Measurements from ENCODE around the gene ANTXR2. TPM values are rescaled to one million over a fixed set of nuclear protein-coding genes. Genes with fewer than 3 reads are reported as not detected.
A peak's percentile ranks its signal among the peaks of the same experiment; 100 is the strongest.

ANTXR2 gene
- polyA plus RNA-seq, 1 of the 3 experiments (the other 2 are of a cell fraction): 48.8 TPM

GRCh38 chr4:80008351-80008750, 64.7 kb downstream of the ANTXR2 start:
- ChIA-PET CTCF (interaction anchor here (0.6 kb wide), 1 partner anchor 117 kb away, joined by 3 read pairs; no protein-coding TSS in a partner anchor), POLR2A (no interaction called here)
- Histone ChIP-seq H3K27me3 (ENCODE audit: insufficient read depth) (no peaks in the 10 kb centered on the region), H3K79me2 (ENCODE audit: insufficient read depth) (peaks cover 74% of the 10 kb centered on the region), H4K20me1 (ENCODE audit: insufficient read depth) (peaks cover 7% of the 10 kb centered on the region; the same call in 1 of the 2 replicates), H3F3A (replicated peaks; ENCODE audit: insufficient read depth) (peaks cover 78% of the 10 kb centered on the region), H2AFZ (ENCODE audit: low read depth) (no peak overlapping the region), H3K4me3 (ENCODE audit: low read depth in 2 of 2, low read length in 1 of 2) (no peak overlapping the region), H3K9me2 (no peaks in the 10 kb centered on the region), H3K4me1 (ENCODE audit: control insufficient read depth in 1 of 2, insufficient read depth in 2 of 2, low read depth in 1 of 2, low read length in 1 of 2) (peaks cover 2 to 23% of the 10 kb centered on the region in 2 experiments), H3K9ac (no peak overlapping the region), H3K9me3 (peaks cover 6% of the 10 kb centered on the region), H3K27ac (ENCODE audit: low read depth in 2 of 2, low read length in 1 of 2) (peak overlapping the region in 1 of 2 experiments; percentile 43; a peak in 1 of 4 replicates), H3K4me2 (no peak overlapping the region), H3K36me3 (replicated peaks in 1 of 2; ENCODE audit: control insufficient read depth in 1 of 2, insufficient read depth in 2 of 2, low read length in 1 of 2) (peaks cover 39 to 84% of the 10 kb centered on the region in 2 experiments)
- 96% methylated on average over 3 of the region's 3 CpGs for WGBS (ENCODE audit: low lambda C conversion rate)
- TF ChIP-seq MAX (IDR thresholded peaks at IDR 0.05; ENCODE audit: low read depth): no peak
- TF ChIP-seq RFX5 (IDR thresholded peaks at IDR 0.05; ENCODE audit: low read length): no peak
- no peak for TF ChIP-seq GABPA (IDR thresholded peaks at IDR 0.05; ENCODE audit: low read depth)
- no peak for TF ChIP-seq REST (IDR thresholded peaks at IDR 0.05; ENCODE audit: low read depth, low read length)
- TF ChIP-seq RXRA (IDR thresholded peaks at IDR 0.05; ENCODE audit: borderline replicate concordance, low read depth): no peak
- TF ChIP-seq SIN3A (IDR thresholded peaks at IDR 0.05; ENCODE audit: borderline replicate concordance, low read depth, low read length): no peak
- no peak for TF ChIP-seq CTCF (IDR thresholded peaks at IDR 0.05)
- TF ChIP-seq TAF1 (IDR thresholded peaks at IDR 0.05; ENCODE audit: borderline replicate concordance, low read depth, low read length): no peak
- no peak for TF ChIP-seq SMC3 (IDR thresholded peaks at IDR 0.05; ENCODE audit: low read depth, low read length)
- TF ChIP-seq PBX3 (IDR thresholded peaks at IDR 0.05): no peak
- no peak for TF ChIP-seq YY1 (IDR thresholded peaks at IDR 0.05; ENCODE audit: low read depth)
- TF ChIP-seq CHD2 (IDR thresholded peaks at IDR 0.05; ENCODE audit: low read length, partially characterized antibody): no peak
- TF ChIP-seq TEAD4 (IDR thresholded peaks at IDR 0.05; ENCODE audit: borderline replicate concordance, insufficient read depth): no peak
- no peak for DNase-seq
